ENCODE data around the gene SORBS2. TPM values are rescaled to one million over a fixed set of nuclear protein-coding genes. Genes with fewer than 3 reads are reported as not detected.
A peak's percentile ranks its signal among the peaks of the same experiment; 100 is the strongest.
"Not testable (repeated sequence)": the region's sequence is repeated elsewhere in the genome, so short reads cannot be mapped to it uniquely, and the experiment has no call there.

SORBS2 gene
- total RNA-seq, 1 experiment from 2014 or later = 3.6 TPM

GRCh38 chr4:185737489-185738037 lies 74.4 kb downstream of the SORBS2 start:
- no peak for DNase-seq (ENCODE audit: low read depth)

GRCh38 chr4:185736882-185737281 lies 75.1 kb downstream of the SORBS2 start:
- no peak for DNase-seq (ENCODE audit: low read depth)

GRCh38 chr4:185735866-185736400 lies 76.1 kb downstream of the SORBS2 start:
- peak; percentile 11 for DNase-seq (ENCODE audit: low read depth)

- no peak for DNase-seq (ENCODE audit: low read depth)
Observed at GRCh38 chr4:185734930-185735329, 77.1 kb downstream of the SORBS2 start.

GRCh38 chr4:185734214-185734613 lies 77.8 kb downstream of the SORBS2 start:
- DNase-seq (ENCODE audit: low read depth) = no peak

GRCh38 chr4:185730849-185731608 lies 81.0 kb downstream of the SORBS2 start:
- no peak for DNase-seq (ENCODE audit: low read depth)

GRCh38 chr4:185730387-185730786 lies 81.6 kb downstream of the SORBS2 start:
- peak; percentile 34 for DNase-seq (ENCODE audit: low read depth)

- no peak for DNase-seq (ENCODE audit: low read depth)
Observed at GRCh38 chr4:185729391-185729804, 82.6 kb downstream of the SORBS2 start.

- DNase-seq (ENCODE audit: low read depth) = no peak
Observed at GRCh38 chr4:185728893-185729292, 83.1 kb downstream of the SORBS2 start.

GRCh38 chr4:185726931-185727330 lies 85.1 kb downstream of the SORBS2 start:
- no peak for DNase-seq (ENCODE audit: low read depth)

- no peak for DNase-seq (ENCODE audit: low read depth)
Observed at GRCh38 chr4:185723631-185724260, 88.2 kb downstream of the SORBS2 start.

- no peak for DNase-seq (ENCODE audit: low read depth)
Observed at GRCh38 chr4:185722029-185722316, 90.0 kb downstream of the SORBS2 start.

GRCh38 chr4:185721190-185722028 lies 90.6 kb downstream of the SORBS2 start:
- DNase-seq (ENCODE audit: low read depth) = no peak

- DNase-seq (ENCODE audit: low read depth) = no peak
Observed at GRCh38 chr4:185719500-185719858, 92.5 kb downstream of the SORBS2 start.

- no peak for DNase-seq (ENCODE audit: low read depth)
Observed at GRCh38 chr4:185718578-185719499, 93.2 kb downstream of the SORBS2 start.

GRCh38 chr4:185717377-185717741 lies 94.6 kb downstream of the SORBS2 start:
- DNase-seq (ENCODE audit: low read depth) = no peak

- DNase-seq (ENCODE audit: low read depth) = no peak
Observed at GRCh38 chr4:185716577-185717376, 95.2 kb downstream of the SORBS2 start.

- no peak for DNase-seq (ENCODE audit: low read depth)
Observed at GRCh38 chr4:185716141-185716551, 95.8 kb downstream of the SORBS2 start.

- DNase-seq (ENCODE audit: low read depth) = not testable (repeated sequence)
Observed at GRCh38 chr4:185714524-185714923, 97.5 kb downstream of the SORBS2 start.

GRCh38 chr4:185713731-185714130 lies 98.3 kb downstream of the SORBS2 start:
- DNase-seq (ENCODE audit: low read depth) = no peak
